Gastroesophageal sphincter (tissue), 3 donors: ENCODE measurements around the gene LRIG1.

Experiments used
- CTCF ChIP-seq, 4 experiments: fragments of 200-600 bp in 2 of 4; fragments of 450-650 bp in 2 of 4; sonication (generic) in 1 of 4; IDR thresholded peaks; one replicate each; pipeline ENCODE4 v1.5.1; 2017 to 2019; ENCODE audit warnings: antibody characterized with exemption in 4 of 4, mild to moderate bottlenecking in 2 of 4, moderate library complexity in 2 of 4
- POLR2A ChIP-seq, 2 donors: fragments of 450-650 bp; IDR thresholded peaks; one replicate each; pipeline ENCODE4 v1.6.1; 2017; ENCODE audit warnings: antibody characterized with exemption in 2 of 2, mild to moderate bottlenecking in 2 of 2, moderate library complexity in 1 of 2
- POLR2AphosphoS5 ChIP-seq: sonication (generic); formaldehyde crosslinking; IDR thresholded peaks from one replicate; pipeline ENCODE4 v1.6.1; 2017; ENCODE audit warnings: antibody characterized with exemption

GRCh38 chr3:66496301-66496700 is 4.5 kb downstream of the LRIG1 start:
- TF ChIP-seq POLR2A (IDR thresholded peaks at IDR 0.05) (no peak), POLR2AphosphoS5 (no peak), CTCF (IDR thresholded peaks at IDR 0.05) (no peak)
